Hindlimb muscle (tissue), 1 donor: Measurements from ENCODE around the gene ATP1A2. TPM values are rescaled to one million over a fixed set of nuclear protein-coding genes. Genes with fewer than 3 reads are reported as not detected.

Experiments used
- DNase-seq: peaks from one replicate; pipeline ENCODE4 v3.0.0-alpha.2; 2013
- polyA plus RNA-seq: library from polyadenylated mRNA; unstranded; fragments of 120-200 nt; gene quantifications from one replicate; pipeline ENCODE4 v1.2.1, GENCODE V29; 2013; ENCODE audit not compliant: insufficient read length

ATP1A2 gene
- polyA plus RNA-seq, 1 donor: 87.0 TPM

DNA sequence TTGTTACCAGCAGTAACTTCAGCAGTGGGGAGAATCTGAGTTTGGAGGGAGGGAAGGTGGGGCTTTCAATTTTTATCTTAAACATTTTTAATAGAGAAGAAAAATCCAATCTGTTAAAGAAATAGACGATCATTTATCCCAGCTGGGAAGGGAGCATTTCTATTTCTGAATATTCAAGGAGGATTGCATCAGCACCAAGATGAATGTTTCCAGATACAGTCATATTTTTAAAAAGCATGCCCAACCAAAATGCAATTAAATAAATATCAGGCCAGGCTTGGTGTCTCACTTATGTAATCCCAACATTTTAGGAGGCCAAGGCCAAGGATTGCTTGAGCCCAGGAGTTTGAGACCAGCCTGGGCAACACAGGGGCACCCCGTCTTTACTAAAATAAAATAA, 34.2 kb downstream of the ATP1A2 start:
- DNase-seq: no peak

DNA sequence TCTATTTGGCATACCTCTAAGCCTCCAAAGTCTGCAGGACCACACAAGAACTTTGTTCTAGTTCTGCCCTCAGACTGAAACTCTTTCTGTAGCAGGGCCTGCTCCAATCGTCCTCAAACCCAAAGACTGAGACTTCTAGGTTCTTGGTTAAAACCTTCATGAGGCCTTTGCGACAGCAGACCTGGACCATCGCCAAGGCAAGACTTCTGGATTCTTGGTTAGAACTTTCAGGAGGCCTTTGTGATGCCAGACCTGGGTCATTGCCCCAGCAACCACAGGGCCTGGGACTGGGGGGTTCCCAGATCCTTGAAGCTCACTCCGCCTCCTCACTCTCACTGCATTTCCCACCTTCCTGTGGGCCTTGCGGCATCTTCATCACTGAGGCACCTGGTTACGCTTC, 35.7 kb downstream of the ATP1A2 start, which contains the start of gene ATP1A4:
Gene ATP1A4 (plus strand): TSS at position 301 of the 400 bp plus-strand sequence. CDS start 438 bp downstream, outside the sequence.
- no peak for DNase-seq

DNA sequence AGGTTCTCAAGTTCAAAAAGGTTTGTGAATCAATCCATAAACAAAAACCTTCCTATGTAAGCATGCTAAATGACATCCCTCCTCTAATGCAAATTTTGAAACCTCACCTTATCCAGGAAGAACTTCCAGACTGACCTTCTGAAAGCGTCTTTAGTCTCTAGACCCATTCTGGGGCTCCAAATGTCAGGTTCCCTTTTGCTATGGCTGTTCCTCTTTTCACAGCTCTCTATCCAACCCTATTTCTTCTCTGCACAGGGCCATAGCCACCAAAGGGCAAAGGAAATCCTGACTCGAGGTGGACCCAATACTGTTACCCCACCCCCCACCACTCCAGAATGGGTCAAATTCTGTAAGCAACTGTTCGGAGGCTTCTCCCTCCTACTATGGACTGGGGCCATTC, 39.2 kb downstream of the ATP1A2 start:
- no peak for DNase-seq

DNA sequence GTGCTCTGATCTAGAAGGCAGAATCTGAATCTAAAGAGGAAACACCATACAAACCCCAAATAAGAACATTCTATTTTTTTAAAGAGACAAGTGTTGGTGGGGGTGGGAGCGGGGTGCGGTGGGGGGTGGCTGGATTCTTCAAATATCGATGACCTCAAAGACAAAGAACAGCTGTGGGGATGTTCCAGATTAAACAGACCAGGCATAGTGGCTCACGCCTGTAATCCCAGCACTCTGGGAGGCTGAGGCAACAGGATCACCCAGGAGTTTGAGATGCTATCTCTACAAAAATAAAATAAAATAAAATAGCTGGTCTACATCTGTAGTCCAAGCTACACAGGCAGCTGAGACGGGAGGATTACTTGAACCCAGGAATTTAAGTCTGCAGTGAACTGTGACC, 40.8 kb downstream of the ATP1A2 start:
- no peak for DNase-seq

DNA sequence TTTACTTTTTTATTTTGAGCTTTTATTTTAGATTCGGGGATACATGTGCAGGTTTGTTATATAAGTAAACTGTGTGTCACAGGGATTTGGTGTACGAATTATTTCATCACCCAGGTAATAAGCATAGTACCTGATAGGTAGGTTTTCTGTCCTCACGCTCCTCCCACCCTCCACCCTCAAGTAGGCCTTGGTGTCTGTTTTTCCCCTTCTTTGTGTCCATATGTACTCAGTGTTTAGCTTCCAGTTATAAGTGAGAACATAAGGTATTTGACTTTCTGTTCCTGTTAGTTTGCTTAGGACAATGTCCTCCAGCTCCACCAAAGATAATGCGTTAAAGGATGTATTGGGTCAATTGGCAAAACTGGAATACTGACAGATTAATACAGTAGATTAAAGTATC, 41.6 kb downstream of the ATP1A2 start:
- no peak for DNase-seq

DNA sequence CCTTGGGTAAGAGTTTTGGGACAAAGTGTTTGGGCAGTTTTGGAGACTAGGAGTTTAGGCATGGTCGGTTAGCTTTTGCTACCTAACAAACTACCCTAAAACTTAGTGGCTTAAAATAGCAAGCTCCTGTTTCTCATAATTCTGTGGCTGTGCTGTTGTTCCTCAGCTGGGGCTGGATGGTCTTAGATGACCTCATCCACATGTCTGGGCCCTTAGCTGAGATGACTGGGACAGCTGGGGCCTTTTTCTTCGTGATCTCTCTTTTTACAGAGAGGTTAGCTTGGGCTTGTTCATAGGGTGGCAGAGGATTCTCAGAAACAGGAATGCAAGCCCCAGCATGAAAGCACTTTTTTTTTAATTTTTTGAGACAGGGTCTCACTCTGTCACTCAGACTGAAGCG, 42.5 kb downstream of the ATP1A2 start:
- DNase-seq: no peak

DNA sequence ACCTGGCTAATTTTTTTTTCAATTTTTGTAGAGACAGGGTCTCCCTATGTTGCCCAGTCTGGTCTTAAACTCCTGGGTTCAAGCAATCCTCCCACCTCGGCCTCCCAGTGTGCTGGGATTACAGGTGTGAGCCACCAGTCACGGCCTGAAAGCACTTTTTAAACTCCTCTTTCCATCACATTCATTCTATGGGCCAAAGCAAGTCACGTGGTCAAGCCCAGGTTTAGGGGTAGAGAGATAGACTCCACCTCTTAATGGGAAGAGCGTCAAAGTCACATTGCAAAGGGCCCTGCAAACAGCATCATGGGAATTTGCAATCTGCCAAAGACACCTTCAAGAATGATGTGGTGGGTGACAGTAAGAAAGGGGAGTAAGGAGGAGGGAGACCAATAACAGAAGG, 43.0 kb downstream of the ATP1A2 start:
- no peak for DNase-seq

DNA sequence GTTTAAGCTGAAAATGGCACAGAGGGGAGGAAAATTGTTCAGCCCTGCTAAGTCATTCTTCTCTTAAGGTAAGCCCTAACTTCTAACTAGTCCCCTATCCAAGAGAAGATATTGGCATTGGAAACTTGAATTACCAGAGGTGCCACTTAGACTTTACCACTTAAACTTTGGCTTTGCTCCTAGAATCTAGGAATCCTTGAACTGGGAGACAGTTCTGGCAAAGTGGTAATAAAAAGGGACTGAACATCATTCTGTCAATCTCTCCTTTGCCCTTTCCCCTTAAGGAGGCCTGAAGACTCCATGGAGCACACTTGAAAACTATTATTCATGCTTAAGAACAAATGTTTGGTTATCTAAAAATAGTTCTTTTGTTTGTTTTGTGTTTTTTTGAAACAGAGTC, 44.3 kb downstream of the ATP1A2 start:
- no peak for DNase-seq

DNA sequence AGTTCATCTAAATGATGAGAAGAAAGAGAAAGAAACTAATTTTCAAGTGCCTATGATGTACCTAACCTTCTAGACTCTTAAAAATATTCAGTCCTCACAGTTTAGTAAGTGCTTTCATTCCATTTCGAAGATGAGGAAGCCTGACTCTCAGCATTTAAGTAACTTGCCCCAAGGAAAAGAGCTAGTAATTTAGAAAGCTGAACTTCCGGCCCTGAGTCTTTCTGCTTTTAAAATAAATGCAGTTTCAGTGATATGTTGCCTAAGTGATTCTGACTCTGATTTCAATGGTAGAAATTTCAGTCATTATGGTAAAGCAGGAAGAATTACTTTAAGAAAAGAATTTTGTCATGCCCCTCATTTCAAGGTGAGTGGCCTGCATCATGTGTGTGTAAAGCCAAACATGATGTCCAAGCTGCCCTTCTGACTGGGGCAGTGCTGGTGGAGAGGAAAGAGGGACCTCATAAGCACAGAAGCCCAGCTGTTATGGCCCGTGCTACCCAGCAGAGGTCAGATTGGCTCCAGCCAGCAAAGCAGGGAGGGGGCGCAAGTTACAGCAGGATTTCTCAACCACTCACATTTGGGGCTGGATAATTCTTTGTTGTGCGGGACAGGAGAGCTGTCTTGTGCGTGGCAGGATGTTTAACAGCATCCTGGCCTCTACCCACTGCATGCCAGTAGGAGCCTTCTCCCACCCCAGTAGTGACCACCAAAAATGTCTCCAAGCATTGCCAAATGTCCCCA, 46.6 kb downstream of the ATP1A2 start:
- DNase-seq: peak; percentile 26

DNA sequence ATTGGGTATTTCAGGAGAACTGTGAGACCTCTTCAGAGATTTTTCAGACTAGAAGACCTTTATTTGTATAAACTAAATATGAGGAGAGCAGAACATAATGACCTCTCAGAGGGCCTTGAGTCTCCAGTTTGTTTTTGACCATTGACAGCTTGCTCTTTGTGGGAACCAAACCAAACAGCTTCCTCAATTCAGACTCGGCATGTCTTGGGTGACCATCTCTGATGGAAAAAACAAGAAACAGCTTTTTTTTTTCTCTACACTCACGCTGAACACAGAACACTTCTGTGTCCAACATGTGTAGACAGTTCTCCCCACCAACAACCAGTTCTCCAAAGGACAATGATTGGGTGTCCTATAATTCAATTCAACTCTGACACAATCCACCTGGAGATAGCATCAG, 47.4 kb downstream of the ATP1A2 start:
- no peak for DNase-seq

DNA sequence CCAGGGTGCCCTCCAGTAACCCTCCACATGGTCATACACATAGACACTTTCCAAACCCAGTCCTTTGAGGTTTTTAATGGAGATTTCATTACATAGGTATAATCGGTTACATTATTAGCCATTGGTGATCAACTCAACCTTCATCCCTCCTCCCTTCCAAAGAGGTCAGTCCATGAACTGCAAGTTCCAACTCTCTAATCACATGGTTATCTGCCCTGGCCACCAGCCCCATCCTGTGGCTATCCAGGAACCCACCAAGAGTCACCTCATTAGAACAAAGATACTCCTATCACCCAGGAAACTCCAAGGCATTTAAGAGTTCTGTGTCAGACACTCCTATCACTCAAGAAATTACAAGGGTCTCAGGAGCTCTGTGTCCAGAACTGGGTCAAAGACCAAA, 48.1 kb downstream of the ATP1A2 start:
- no peak for DNase-seq

DNA sequence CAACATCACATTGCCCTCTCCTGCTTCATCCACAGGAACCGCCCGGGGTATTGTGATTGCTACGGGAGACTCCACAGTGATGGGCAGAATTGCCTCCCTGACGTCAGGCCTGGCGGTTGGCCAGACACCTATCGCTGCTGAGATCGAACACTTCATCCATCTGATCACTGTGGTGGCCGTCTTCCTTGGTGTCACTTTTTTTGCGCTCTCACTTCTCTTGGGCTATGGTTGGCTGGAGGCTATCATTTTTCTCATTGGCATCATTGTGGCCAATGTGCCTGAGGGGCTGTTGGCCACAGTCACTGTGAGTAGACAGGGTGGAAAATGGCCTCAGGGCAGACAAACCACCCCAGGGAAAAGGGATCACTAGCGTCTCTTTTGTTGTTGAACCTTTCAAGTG, 48.6 kb downstream of the ATP1A2 start:
- DNase-seq: no peak

DNA sequence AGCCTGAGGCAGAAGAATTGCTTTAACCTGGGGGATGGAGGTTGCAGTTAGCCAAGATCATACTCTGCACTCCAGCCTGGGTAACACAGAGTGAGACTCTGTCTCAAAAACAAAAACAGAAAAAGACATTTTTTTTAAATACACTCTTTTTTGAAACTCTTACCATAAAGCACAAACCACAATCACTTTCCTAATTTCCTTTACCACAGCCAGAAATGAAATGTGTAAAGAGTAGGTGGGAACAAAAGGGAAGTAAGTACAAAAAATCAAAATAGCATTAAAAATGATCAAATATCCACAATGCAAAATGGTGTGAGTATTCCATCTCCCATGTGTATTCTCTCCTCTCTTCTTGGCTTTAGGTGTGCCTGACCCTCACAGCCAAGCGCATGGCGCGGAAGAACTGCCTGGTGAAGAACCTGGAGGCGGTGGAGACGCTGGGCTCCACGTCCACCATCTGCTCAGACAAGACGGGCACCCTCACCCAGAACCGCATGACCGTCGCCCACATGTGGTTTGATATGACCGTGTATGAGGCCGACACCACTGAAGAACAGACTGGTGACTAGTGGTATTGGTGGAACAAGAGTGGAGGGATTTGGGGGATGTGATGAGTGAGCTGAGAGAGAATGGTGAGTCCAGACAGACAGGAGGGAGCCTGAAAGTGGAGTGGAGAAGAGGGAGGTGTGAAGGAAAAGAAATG, 50.8 kb downstream of the ATP1A2 start:
- DNase-seq: no peak

DNA sequence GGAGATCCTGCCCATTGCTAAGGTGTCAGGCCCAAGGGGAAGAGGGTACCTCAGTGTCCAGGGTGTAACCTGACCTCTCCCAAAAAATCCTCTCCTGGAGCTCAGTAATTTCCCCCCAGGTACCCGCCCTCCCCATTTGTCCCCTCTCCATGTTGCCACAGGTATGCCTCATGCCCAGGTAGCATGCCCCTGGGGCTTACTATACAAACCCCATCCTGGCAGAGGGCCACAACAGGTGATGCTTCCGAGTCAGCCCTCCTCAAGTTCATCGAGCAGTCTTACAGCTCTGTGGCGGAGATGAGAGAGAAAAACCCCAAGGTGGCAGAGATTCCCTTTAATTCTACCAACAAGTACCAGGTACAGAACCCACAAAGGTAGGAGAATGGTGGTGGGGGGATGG, 51.5 kb downstream of the ATP1A2 start:
- DNase-seq: no peak

DNA sequence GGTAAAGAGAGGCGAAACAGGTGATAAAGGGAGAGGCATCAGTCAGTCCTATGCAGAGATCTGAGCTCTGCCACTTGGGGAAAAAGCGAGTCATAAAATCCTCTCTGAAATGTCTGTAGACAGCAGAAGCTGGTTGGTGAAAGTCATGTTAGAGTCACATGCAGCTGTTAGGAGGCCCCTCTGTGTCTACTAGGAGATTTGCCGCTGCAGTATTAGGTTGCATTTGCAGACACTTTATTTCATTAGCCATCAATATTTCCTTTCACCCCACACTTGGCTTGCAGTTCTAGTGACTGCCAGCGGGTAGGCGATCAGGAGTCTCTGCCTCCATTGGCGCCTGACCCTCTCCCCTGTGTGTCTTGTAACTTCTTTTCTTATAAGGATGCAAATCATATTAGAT, 52.0 kb downstream of the ATP1A2 start:
- DNase-seq: no peak

DNA sequence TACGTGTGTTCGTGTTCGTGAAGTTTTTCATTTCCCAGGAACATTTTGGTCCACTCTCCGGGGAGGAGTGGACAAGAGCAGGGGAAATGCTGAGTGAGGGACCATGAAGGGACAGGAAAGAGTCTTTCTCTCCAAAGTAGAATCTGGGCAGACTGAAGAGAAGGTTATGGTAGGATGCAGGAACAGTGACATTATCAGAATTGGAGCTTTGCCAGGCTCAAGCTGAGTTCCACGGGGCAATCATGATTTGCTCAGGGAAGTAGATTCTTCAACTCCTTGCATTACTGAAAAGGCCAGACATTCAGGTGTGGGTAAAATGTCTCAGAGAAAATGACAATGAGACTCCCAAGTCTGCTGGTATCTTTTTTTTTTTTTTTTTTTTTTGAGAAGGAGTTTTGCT, 52.5 kb downstream of the ATP1A2 start:
- DNase-seq: no peak

DNA sequence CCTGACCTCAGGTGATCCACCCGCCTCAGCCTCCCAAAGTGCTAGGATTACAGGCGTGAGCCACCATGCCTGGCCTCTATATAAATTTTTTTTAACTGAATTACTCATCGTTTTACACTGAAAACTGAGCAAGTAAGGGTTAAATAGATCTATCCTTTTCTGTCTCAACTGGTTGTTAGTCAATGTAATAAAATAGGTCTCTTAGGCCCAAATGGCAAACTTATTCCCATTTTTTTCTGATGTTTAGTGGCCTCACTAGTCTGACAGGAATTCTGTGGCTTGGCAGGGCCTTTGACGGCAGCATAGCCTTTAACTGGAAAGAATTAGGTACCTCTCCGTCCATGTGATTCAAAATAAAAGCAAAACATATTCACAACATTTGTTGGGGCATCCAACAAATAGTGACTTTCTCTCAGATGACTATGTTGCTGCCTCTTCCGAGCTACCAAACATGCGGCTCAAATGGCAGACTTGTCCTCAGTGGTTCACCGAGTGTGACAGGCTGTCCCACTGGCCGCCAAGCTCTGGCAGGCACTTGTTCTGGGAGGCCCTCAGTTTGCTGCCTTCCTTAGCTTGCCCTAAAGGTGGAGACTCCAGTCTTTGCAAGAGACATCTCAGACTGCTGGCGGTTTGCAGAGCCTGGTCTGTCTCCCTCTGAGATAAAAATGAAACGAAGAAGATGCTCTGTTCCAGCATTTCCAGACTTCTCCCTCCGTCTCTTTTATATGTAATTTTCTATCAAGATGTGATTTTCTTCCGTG, 53.2 kb downstream of the ATP1A2 start:
- no peak for DNase-seq

DNA sequence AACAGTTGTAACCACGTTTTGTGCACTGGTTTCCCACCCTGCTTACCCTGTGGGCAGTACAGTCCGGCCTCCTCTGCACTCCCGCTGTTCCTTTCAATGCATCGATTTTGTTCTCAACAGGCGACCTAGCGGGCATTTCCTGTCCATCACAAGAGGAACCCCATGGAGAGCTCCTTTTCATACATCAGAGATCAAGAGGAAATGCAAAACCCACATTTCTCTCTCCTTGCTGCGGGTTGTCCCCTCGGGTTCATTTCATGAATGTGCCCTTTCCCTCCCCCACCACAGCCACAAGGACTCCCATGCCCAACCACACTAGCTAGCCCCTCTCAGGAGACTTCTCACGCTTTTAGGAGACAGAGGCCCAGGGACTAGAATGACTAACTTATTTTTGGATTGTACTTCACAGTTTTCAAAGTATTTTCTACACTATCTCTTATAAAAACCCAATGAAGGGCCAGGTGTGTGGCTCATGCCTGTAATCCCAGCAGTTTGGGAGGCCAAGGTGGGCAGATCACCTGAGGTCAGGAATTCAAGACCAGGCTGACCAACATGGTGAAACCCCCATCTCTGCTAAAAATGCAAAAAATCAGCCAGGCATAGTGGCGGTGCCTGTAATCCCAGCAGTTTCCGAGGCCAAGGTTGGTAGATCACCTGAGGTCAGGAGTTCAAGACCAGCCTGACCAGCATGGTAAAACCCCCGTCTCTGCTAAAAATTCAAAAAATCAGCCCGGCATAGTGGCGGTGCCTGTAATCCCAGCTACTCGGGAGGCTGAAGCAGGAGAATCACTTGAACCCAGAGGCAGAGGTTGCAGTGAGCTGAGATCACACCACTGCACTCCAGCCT, 54.2 kb downstream of the ATP1A2 start:
- no peak for DNase-seq

DNA sequence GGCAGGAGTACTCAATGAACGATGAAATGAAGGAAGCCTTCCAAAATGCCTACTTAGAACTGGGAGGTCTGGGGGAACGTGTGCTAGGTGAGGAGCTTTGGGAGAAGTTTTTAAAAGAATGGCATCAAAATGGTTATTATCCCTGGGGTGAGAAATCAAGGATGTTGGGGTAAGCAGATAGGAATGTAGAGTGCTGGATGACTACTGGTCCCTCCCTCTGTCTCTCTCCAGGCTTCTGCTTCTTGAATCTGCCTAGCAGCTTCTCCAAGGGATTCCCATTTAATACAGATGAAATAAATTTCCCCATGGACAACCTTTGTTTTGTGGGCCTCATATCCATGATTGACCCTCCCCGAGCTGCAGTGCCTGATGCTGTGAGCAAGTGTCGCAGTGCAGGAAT, 55.8 kb downstream of the ATP1A2 start:
- DNase-seq: no peak

DNA sequence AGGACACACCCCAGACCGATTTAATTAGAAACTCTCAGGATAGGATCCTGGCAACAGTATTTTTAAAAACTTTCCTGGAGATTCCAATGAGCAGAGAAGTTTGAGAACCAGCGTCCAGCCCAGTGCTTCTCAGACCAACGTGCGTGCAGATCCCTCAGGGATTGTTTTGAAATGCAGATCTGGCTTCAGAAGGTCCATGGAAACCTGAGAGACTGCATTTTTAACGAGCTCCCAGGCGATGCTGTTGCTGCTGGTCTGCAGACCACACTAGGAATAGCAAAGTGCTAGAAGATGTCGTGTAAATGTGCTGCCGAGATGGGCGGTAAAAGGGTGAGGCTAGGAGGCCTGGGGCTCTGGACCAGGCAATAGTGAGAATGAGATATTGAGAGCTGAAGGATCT, 56.4 kb downstream of the ATP1A2 start:
- DNase-seq: no peak

DNA sequence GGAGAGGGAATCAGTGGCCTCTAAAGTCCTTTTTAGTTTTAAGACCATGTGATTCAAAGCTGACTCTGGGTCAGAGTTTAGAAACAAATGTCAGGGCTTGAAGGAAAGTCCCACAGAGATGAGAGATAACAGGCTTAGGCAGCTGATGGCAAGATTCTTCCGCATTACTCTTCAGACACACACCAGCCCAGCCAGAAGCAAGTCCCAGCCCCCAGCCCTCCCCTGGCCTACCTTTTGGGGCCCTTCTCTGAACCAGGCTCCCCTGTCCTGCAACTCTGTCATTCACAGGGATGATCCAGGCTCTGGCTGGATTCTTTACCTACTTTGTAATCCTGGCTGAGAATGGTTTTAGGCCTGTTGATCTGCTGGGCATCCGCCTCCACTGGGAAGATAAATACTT, 61.7 kb downstream of the ATP1A2 start:
- DNase-seq: no peak

DNA sequence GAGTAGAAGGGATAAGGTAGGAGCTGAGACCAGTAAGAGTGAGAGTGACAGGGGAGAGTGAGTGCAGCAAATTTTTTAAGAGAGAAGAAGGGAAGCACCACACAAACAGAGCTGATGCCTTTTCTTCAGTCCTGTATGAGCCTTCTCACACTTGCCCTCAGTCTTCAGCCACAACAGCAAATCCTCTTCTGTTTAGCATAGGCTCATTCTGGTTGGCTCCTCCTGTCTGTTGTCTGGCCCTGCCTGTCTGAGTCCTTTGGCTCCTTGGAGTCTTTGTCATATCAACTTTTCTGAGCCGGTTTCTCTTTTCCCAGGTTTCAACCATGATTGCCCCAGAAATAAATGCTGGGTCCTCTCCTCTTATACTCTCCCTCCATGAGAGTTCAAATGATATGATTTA, 62.1 kb downstream of the ATP1A2 start:
- DNase-seq: no peak

DNA sequence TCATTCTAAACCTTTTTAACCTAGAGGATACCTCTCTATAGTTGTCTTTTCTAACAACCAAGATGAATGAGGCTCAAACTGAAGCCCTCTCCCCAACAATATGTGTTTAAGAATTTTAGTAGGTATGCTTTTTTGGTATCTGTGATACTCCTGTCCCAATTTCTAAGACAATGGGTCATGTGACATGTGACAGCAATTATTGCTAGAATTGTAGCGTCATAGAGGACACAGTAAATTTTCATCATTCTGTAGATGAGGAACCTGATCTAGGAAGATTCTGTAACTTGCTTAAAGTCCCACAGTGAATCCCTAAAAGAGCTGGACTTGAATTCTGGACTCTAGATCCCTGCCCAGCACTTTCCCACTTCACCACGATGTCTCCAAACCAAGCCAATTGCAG, 63.2 kb downstream of the ATP1A2 start:
- no peak for DNase-seq
